HG03025 (cell line): ENCODE results near the gene CCDC127.
"Not testable (repeated sequence)": the region's sequence is repeated elsewhere in the genome, so short reads cannot be mapped to it uniquely, and the experiment has no call there.

ENCODE experiments used
- ATAC-seq: cut with Tn5 transposase; IDR thresholded peaks from one replicate; pipeline ENCODE4 v1.9.1; 2021; ENCODE audit warnings: mild to moderate bottlenecking, moderate library complexity; ENCODE audit not compliant: unreplicated experiment, low FRiP score

Gene CCDC127

GRCh38 chr5:204966-205670 lies 12.8 kb downstream of the CCDC127 start:
- ATAC-seq: no peak

- ATAC-seq: no peak
Measured at GRCh38 chr5:204462-204861, 13.5 kb downstream of the CCDC127 start.

GRCh38 chr5:204001-204400 lies 14.0 kb downstream of the CCDC127 start:
- ATAC-seq: no peak

GRCh38 chr5:203246-203930 lies 14.6 kb downstream of the CCDC127 start:
- ATAC-seq: no peak

- no peak for ATAC-seq
Measured at GRCh38 chr5:201672-202071, 16.3 kb downstream of the CCDC127 start.

GRCh38 chr5:200985-201384 lies 17.0 kb downstream of the CCDC127 start:
- no peak for ATAC-seq

- no peak for ATAC-seq
Measured at GRCh38 chr5:199950-200645, 17.9 kb downstream of the CCDC127 start.

GRCh38 chr5:199197-199949 lies 18.6 kb downstream of the CCDC127 start:
- ATAC-seq: no peak

- no peak for ATAC-seq
Measured at GRCh38 chr5:198516-199196, 19.3 kb downstream of the CCDC127 start.

- no peak for ATAC-seq
Measured at GRCh38 chr5:197892-198489, 20.0 kb downstream of the CCDC127 start.

GRCh38 chr5:197031-197430 lies 20.9 kb downstream of the CCDC127 start:
- ATAC-seq: not testable (repeated sequence)

- ATAC-seq: no peak
Measured at GRCh38 chr5:196350-196749, 21.6 kb downstream of the CCDC127 start.

GRCh38 chr5:195401-196160 lies 22.4 kb downstream of the CCDC127 start:
- no peak for ATAC-seq

GRCh38 chr5:194603-195209 lies 23.2 kb downstream of the CCDC127 start:
- ATAC-seq: no peak

GRCh38 chr5:194102-194501 lies 23.9 kb downstream of the CCDC127 start:
- ATAC-seq: no peak

- ATAC-seq: no peak
Measured at GRCh38 chr5:192970-193831, 24.8 kb downstream of the CCDC127 start.

- no peak for ATAC-seq
Measured at GRCh38 chr5:192691-192969, 25.3 kb downstream of the CCDC127 start.
